ENCODE data around the gene PPP2R2D. TPM values are rescaled to one million over a fixed set of nuclear protein-coding genes. Genes with fewer than 3 reads are reported as not detected.

PPP2R2D gene
- total RNA-seq, 1 donor, result 24.2 TPM

DNA sequence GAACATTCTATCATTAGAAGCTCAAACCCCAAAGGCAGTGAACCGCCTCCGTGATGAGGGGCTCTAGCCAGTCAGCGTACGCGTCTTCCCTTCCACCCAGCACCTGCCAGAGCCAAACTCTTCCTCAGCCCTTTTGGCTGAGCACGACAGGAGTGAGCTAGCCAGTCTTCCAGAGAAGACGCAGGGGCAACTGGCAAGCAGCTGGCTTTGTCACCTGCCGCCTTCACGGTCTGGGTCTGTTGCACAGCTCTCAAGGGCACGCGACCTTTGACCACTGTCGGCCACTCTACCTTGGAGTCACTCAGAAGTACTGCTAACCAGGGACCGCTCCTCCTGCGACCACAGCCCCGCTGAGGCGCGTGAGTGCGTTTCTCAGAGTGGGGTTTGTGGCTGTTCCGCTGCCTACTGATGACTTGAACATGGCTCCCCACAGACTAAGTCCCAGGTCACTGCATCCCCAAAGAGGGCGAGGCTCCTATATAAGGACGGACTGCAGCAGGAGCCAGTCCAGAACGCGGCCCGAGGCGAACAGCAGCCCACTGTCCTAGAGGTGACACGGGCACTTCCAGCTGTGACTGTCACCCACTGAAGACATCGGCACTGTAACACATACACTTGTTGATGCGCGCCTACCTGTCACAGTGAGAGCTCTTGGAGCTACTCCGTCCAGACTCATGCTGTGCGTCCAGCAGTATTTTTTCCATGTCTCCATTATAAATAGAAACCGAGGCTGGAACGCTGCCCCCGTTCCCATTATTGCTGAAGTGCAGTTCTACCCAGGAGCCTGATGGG, 72.5 kb downstream of the PPP2R2D start:
- DNase-seq (ENCODE audit: low read depth), result no peak
- TF ChIP-seq, protein P1, sequence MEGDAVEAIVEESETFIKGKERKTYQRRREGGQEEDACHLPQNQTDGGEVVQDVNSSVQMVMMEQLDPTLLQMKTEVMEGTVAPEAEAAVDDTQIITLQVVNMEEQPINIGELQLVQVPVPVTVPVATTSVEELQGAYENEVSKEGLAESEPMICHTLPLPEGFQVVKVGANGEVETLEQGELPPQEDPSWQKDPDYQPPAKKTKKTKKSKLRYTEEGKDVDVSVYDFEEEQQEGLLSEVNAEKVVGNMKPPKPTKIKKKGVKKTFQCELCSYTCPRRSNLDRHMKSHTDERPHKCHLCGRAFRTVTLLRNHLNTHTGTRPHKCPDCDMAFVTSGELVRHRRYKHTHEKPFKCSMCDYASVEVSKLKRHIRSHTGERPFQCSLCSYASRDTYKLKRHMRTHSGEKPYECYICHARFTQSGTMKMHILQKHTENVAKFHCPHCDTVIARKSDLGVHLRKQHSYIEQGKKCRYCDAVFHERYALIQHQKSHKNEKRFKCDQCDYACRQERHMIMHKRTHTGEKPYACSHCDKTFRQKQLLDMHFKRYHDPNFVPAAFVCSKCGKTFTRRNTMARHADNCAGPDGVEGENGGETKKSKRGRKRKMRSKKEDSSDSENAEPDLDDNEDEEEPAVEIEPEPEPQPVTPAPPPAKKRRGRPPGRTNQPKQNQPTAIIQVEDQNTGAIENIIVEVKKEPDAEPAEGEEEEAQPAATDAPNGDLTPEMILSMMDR (IDR thresholded peaks at IDR 0.05; ENCODE audit: insufficient read depth, low read length), result no peak

DNA sequence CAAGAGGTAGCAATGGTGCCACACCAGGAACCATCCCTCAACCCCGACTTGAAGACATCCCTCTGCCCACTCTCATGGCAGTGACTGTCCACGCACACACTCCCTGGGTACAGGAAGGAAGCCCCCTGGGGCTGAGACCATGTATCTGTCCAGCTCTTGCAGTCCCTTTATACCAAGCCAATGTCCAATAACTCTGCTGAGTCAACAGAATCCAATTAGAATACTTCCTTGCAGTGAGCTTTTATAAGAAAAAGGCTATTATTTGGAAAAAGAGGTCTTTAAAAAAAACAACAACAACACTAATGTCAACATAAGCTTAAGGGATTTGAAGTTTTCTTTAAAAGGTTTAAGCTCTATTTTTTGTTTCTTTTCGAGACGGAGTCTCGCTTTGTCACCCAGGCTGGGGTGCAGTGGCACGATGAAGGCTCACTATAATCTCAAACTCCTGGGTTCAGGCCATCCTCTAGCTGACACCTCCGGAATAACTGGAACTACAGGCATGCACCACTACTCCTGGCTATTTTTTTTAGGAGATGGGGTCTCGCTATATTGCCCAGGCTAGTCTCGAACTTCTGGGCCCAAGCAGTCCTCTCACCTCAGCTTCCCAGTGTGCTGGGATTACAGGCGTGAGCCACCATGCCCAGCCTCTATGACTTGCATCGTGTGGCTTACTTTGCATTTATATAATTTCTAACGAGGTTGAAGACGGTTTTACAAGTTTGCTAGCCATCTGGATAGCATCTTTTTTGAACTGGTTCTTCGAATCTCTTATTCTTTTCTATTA, 73.4 kb downstream of the PPP2R2D start:
- H3K4me3 ChIP-seq (ENCODE audit: low read depth, low read length), result no peak overlapping the region
- DNase-seq (ENCODE audit: low read depth), result no peak
- TF ChIP-seq, protein P1 (IDR thresholded peaks at IDR 0.05; ENCODE audit: insufficient read depth, low read length), result no peak

More for the DNA sequence above, 72.5 kb downstream of the PPP2R2D start:
- H3K4me3 ChIP-seq (ENCODE audit: low read depth, low read length), result no peak overlapping the region

DNA sequence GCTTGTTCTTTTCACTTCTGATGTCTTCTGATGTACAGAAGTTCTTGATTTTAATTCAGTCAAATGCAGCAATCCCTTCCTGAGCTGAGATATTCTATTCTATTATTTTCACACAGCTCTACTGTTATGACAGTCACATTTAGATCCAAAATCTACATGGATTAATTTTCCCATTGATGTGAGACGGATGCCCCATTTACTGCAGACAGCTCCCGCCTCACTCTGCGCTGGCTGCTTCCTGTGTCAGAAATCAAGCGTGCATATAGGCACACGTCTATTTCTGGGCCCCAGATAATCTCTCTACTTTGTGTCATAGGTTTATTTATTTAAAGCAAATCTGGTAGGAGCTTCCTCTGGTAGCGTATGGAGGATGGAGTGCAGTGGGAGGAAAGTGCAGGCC, 74.2 kb downstream of the PPP2R2D start:
- H3K4me3 ChIP-seq (ENCODE audit: low read depth, low read length), result no peak overlapping the region
- TF ChIP-seq, protein P1 (IDR thresholded peaks at IDR 0.05; ENCODE audit: insufficient read depth, low read length), result no peak
- DNase-seq (ENCODE audit: low read depth), result no peak

DNA sequence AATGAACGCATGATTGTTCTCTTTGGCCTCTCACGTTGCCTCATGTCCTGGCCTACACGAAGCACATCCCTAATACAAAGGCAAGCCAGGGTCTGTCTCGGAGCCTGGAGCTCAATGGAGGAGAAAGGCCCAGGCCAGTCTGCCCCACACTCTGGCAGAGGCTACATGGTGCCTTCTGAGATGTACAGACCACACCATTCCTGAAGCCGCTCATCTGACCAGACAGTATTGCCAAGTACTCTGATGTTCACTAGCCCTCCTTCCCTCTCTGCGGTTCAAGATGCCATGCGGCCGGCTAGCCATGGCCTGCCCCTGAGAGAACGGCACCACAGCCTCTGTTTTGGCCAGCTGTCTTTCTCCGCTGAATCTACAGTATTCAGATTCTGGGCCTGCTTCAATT, 75.0 kb downstream of the PPP2R2D start:
- no peak overlapping the region for H3K4me3 ChIP-seq (ENCODE audit: low read depth, low read length)
- DNase-seq (ENCODE audit: low read depth), result no peak
- TF ChIP-seq, protein P1 (IDR thresholded peaks at IDR 0.05; ENCODE audit: insufficient read depth, low read length), result no peak

DNA sequence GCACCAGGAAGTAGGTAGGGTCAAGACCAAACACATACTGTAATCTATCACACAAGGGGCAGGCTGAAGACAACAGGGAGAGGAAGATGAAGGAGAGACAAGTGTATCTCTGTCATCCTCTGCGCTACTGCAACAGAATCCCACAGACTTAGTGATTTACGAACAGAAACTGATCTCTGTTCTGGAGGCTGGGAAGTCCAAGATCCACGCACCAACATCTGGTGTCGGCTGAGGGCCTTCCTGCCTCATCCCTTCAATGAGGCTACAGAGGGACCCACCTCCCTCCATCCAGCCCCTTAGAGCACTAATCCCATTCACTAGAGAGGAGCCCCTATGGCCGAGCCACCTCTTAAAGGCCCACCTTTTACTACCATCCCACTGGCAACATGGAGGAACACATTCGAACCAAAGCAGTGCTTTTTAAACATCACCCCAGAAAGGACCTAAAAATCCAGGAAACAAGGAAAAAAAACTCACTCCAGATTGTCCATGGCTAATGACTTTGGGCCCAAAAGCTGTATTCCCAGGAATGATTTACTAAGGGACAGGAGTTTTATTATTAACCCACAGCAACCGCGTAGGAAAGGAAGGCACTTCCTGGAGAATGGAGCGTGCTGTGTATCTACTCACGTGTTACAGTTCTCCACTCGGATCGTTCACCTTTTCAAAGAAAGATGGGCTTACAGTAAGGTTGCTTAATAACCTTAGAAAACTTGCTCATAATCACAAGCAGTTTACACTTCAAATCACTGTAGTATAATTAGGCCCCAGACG, 76.7 kb downstream of the PPP2R2D start:
- no peak for DNase-seq (ENCODE audit: low read depth)
- TF ChIP-seq, protein P1 (IDR thresholded peaks at IDR 0.05; ENCODE audit: insufficient read depth, low read length), result no peak
- no peak overlapping the region for H3K4me3 ChIP-seq (ENCODE audit: low read depth, low read length)

DNA sequence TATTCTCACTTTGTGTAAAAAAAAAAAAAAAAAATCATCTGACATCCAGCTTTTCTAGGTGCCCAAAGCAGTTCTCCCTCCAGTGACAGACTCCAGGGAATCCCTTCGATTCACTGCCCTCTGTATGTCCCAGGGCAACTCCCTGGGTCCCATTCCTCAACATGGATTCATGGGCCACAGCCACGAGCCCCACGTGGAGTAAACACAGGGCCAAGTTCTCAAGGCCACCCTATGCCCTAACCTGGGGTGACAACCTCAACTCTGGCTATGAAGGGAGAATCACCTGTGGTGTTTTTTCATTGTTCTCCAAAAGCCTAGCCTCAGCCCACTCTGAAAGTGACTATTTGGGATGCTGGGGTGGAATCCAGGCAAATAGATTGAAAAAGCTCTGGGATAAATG, 77.6 kb downstream of the PPP2R2D start:
- DNase-seq (ENCODE audit: low read depth), result no peak
- TF ChIP-seq, protein P1 (IDR thresholded peaks at IDR 0.05; ENCODE audit: insufficient read depth, low read length), result no peak
- H3K4me3 ChIP-seq (ENCODE audit: low read depth, low read length), result no peak overlapping the region

Measured in fibroblast of the aortic adventitia (primary cell).